DOHH2 (cell line): ENCODE measurements around the gene LYAR.

ENCODE experiments used
- CTCF ChIP-seq: fragments of 200-600 bp; sonication (generic); IDR thresholded peaks from one replicate; pipeline ENCODE4 v1.5.1; 2014; ENCODE audit warnings: antibody characterized with exemption, mild to moderate bottlenecking, low read depth, low read length; ENCODE audit not compliant: poor library complexity, severe bottlenecking
- EZH2phosphoT487 ChIP-seq: fragments of 200-600 bp; sonication (generic); IDR thresholded peaks from 2 replicates; pipeline ENCODE4 v1.6.1; 2017; ENCODE audit warnings: borderline replicate concordance, mild to moderate bottlenecking, antibody characterized with exemption, low read length, moderate library complexity, mixed read lengths

- TF ChIP-seq CTCF, result no peak
- TF ChIP-seq EZH2phosphoT487, result no peak
These were observed 4.9 kb downstream of the LYAR start for GRCh38 chr4:4284827-4285618.
